Panc1 (cell line): ENCODE results near the gene GCSAML. TPM values are rescaled to one million over a fixed set of nuclear protein-coding genes. Genes with fewer than 3 reads are reported as not detected.

Source experiments
- ATAC-seq: fragments of 200-7000 bp; cut with Tn5 transposase; 2 replicates; pipeline ENCODE4 v1.9.1; 2020; ENCODE audit warnings: mild to moderate bottlenecking, moderate library complexity
- BruUV-seq: library from RNA; stranded (reverse); fragments of 400-500 nt; replicated peaks from 2 replicates; lab custom pipeline; 2021; lab: Mats Ljungman, UMichigan
- CTCF ChIA-PET: fragments of 300-600 bp; sonication (Branson Sonifier 250); formaldehyde crosslinking; loops from one replicate; lab custom pipeline; 2022; ENCODE audit warnings: antibody characterized with exemption; lab: Charles Lee
- POLR2A ChIA-PET: fragments of 300-600 bp; sonication (Branson Sonifier 250); formaldehyde crosslinking; loops from one replicate; lab custom pipeline; 2022; ENCODE audit warnings: antibody characterized with exemption; lab: Charles Lee
- DNase-seq: peaks from one replicate; pipeline ENCODE4 v3.0.0-alpha.2; 2010; ENCODE audit warnings: low read depth, low spot score
- H3K27ac ChIP-seq: 2 replicates; pipeline ENCODE4 v1.5.1; 2011; ENCODE audit warnings: mild to moderate bottlenecking, low read length, inconsistent platforms
- H3K27me3 ChIP-seq: fragments of 200-500 bp; sonication (Bioruptor generic); 2 replicates; pipeline ENCODE4 v1.6.0; 2014; ENCODE audit warnings: low read length, inconsistent platforms; ENCODE audit not compliant: control insufficient read depth, insufficient read depth
- H3K36me3 ChIP-seq: fragments of 200-500 bp; sonication (Bioruptor generic); 2 replicates; pipeline ENCODE4 v1.5.1; 2014; ENCODE audit warnings: inconsistent platforms, mild to moderate bottlenecking, low read length, moderate library complexity; ENCODE audit not compliant: control insufficient read depth, insufficient read depth
- H3K4me1 ChIP-seq: 2 replicates; pipeline ENCODE4 v1.5.1; 2011; ENCODE audit warnings: inconsistent platforms, mild to moderate bottlenecking, low read length, moderate library complexity; ENCODE audit not compliant: control insufficient read depth, insufficient read depth
- H3K4me3 ChIP-seq, 2 experiments: 2 replicates each; pipeline ENCODE4 v1.5.1; 2011 to 2012; ENCODE audit warnings: low read depth in 2 of 2, low read length in 2 of 2, mild to moderate bottlenecking in 2 of 2, inconsistent platforms in 1 of 2, moderate library complexity in 1 of 2
- H3K9me3 ChIP-seq: fragments of 200-500 bp; sonication (Bioruptor generic); 2 replicates; pipeline ENCODE4 v1.5.1; 2014; ENCODE audit warnings: low read depth, mild to moderate bottlenecking, inconsistent platforms, low read length, moderate library complexity; ENCODE audit not compliant: control insufficient read depth, insufficient read depth
- POLR2AphosphoS5 ChIP-seq: IDR thresholded peaks from 2 replicates; pipeline ENCODE4 v1.6.1; 2012; ENCODE audit warnings: mild to moderate bottlenecking, low read depth, low read length, moderate library complexity
- SIN3A ChIP-seq: IDR thresholded peaks from 2 replicates; pipeline ENCODE4 v1.6.1; 2012; ENCODE audit warnings: low read depth, mild to moderate bottlenecking, low read length, moderate library complexity, borderline replicate concordance; ENCODE audit not compliant: insufficient read depth
- TCF7L2 ChIP-seq: IDR thresholded peaks from 2 replicates; pipeline ENCODE4 v1.6.1; 2011; ENCODE audit warnings: mild to moderate bottlenecking, low read depth, low read length, inconsistent platforms
- in situ Hi-C: cut with HindIII; loops from 2 replicates; pipeline ENCODE4 v1.10.0; 2016; ENCODE audit warnings: low sequenced_read_pairs, low pct_unique_long_range_greater_than_20kb
- intact Hi-C: fragments of 100-400 bp; cut with micrococcal nuclease; formaldehyde crosslinking; loops from one replicate; pipeline ENCODE4 v1.10.0; 2022; ENCODE audit not compliant: unreplicated experiment
- total RNA-seq: library from RNA; stranded (reverse); gene quantifications from one replicate; pipeline ENCODE4 v1.2.1, GENCODE V29; 2021; ENCODE audit not compliant: unreplicated experiment
- TF ChIP-seq, protein P1 (sequence below), 2 experiments: IDR thresholded peaks; 2 replicates each; pipeline ENCODE4 v1.6.1; 2011 to 2012; ENCODE audit warnings: low read depth in 2 of 2, control low read depth in 1 of 2, low read length in 1 of 2, mild to moderate bottlenecking in 1 of 2, moderate library complexity in 1 of 2; ENCODE audit not compliant: insufficient read depth in 1 of 2
- TF ChIP-seq, protein P2 (sequence below): fragments of 450-650 bp; IDR thresholded peaks from 2 replicates; pipeline ENCODE4 v1.5.1; 2017; ENCODE audit warnings: mild to moderate bottlenecking

GCSAML gene
- total RNA-seq, 1 experiment from 2014 or later, result not detected

DNA sequence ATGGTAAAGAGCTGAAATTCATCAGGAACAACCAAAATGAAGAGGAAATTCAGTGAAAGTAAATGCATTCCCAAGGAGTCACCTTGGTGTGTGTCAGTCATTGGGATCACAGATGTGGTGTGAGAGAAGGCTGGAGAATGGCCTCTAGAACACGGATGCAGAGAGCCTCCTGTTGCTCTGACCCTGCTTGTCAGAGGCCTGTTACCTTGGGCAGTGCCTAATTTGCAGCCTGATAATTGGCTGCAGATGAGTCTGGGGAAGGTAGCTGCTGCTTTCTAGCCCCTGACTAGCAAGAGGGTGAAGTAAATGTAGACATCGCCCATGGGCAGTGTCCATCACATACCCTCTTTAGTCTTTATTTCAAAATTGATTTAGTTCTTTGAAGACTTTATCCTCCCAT lies 3.3 kb downstream of the GCSAML start:
- ChIA-PET POLR2A (interaction anchor here (0.6 kb wide), 1 partner anchor 159 kb away, joined by 13 read pairs; no protein-coding TSS in a partner anchor), CTCF (no interaction called here)
- ATAC-seq (no peak), DNase-seq (no peak)
- no TSS peak for BruUV-seq
- in situ Hi-C loops, result no loop called here
- TF ChIP-seq SIN3A, result no peak
- no peaks in the 10 kb centered on the region for H3K36me3 ChIP-seq
- no peak overlapping the region for H3K27ac ChIP-seq
- H3K4me1 ChIP-seq, result no peaks in the 10 kb centered on the region
- H3K4me3 ChIP-seq, result no peak overlapping the region
- H3K9me3 ChIP-seq, result no peaks in the 10 kb centered on the region
- no peaks in the 10 kb centered on the region for H3K27me3 ChIP-seq
- intact Hi-C loops, result no loop called here

DNA sequence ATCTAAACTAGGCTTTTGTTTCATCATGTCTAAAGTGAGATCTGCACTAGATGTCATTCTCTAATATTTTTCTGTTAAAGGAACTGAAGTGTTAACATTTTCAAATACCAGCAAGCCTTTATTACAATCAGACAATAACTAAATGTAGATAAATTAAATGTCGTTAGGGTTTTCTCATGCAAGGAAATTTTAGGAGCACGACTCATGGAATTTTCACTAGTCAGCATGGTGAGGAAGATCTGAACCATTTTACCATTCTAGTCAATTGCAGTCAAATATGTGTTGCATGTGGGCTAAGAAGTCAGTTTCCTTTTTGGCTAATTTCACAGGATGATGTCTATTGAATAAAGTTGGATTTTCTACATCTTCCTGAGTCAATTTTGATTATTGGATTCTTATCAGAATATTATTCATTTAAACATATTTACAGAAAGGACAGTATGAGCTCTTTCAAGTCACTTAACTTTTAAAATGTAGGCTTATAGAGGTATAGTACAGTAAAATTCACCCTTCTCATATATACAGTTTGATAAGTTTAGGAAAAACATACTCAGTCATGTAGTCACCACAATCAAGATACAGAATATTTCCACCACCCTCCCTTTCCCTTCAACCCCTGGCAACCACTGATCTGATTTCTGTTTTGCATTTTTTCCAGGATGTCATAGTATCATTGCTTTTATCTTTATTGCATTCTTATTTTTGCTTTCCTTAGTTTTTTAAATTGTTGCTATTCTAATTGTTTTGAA lies 9.2 kb downstream of the GCSAML start:
- H3K27ac ChIP-seq, result no peak overlapping the region
- no peaks in the 10 kb centered on the region for H3K36me3 ChIP-seq
- TF ChIP-seq, protein P1, sequence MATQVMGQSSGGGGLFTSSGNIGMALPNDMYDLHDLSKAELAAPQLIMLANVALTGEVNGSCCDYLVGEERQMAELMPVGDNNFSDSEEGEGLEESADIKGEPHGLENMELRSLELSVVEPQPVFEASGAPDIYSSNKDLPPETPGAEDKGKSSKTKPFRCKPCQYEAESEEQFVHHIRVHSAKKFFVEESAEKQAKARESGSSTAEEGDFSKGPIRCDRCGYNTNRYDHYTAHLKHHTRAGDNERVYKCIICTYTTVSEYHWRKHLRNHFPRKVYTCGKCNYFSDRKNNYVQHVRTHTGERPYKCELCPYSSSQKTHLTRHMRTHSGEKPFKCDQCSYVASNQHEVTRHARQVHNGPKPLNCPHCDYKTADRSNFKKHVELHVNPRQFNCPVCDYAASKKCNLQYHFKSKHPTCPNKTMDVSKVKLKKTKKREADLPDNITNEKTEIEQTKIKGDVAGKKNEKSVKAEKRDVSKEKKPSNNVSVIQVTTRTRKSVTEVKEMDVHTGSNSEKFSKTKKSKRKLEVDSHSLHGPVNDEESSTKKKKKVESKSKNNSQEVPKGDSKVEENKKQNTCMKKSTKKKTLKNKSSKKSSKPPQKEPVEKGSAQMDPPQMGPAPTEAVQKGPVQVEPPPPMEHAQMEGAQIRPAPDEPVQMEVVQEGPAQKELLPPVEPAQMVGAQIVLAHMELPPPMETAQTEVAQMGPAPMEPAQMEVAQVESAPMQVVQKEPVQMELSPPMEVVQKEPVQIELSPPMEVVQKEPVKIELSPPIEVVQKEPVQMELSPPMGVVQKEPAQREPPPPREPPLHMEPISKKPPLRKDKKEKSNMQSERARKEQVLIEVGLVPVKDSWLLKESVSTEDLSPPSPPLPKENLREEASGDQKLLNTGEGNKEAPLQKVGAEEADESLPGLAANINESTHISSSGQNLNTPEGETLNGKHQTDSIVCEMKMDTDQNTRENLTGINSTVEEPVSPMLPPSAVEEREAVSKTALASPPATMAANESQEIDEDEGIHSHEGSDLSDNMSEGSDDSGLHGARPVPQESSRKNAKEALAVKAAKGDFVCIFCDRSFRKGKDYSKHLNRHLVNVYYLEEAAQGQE (IDR thresholded peaks at IDR 0.05; ENCODE audit: insufficient read depth in 1 of 2, low read depth in 2 of 2, low read length in 1 of 2), result no peak
- TF ChIP-seq, protein P2, sequence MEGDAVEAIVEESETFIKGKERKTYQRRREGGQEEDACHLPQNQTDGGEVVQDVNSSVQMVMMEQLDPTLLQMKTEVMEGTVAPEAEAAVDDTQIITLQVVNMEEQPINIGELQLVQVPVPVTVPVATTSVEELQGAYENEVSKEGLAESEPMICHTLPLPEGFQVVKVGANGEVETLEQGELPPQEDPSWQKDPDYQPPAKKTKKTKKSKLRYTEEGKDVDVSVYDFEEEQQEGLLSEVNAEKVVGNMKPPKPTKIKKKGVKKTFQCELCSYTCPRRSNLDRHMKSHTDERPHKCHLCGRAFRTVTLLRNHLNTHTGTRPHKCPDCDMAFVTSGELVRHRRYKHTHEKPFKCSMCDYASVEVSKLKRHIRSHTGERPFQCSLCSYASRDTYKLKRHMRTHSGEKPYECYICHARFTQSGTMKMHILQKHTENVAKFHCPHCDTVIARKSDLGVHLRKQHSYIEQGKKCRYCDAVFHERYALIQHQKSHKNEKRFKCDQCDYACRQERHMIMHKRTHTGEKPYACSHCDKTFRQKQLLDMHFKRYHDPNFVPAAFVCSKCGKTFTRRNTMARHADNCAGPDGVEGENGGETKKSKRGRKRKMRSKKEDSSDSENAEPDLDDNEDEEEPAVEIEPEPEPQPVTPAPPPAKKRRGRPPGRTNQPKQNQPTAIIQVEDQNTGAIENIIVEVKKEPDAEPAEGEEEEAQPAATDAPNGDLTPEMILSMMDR, result no peak
- TF ChIP-seq TCF7L2, result no peak
- no peak for TF ChIP-seq SIN3A
- no peak for TF ChIP-seq POLR2AphosphoS5
- in situ Hi-C loops (no loop called here), intact Hi-C loops (no loop called here)
- no peaks in the 10 kb centered on the region for H3K27me3 ChIP-seq
- H3K9me3 ChIP-seq, result no peaks in the 10 kb centered on the region
- POLR2A ChIA-PET, result no interaction called here
- CTCF ChIA-PET, result no interaction called here
- BruUV-seq, result no TSS peak
- DNase-seq (no peak), ATAC-seq (no peak)
- H3K4me3 ChIP-seq, result no peak overlapping the region
- no peaks in the 10 kb centered on the region for H3K4me1 ChIP-seq

DNA sequence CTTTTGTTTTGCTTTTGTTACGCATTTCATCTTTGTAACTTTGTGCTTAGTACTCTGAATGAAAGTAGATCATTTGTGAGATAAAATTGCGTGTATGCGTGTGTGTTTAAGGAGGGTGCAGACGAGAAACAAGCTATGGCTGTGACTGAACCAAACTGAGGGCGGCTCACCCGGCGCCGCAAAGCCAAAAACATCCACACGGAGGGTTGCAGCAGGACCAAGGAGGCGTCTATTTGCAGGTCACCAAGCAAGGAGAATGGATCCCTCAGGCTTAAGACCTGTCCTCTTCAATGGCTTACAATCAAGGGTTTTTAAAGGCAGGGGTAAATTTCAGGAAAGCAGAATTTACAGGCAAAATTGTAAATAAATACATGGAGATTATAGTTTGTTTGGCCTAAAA lies 12.8 kb downstream of the GCSAML start:
- DNase-seq (no peak), ATAC-seq (no peak)
- Histone ChIP-seq H3K27ac (no peak overlapping the region), H3K27me3 (no peaks in the 10 kb centered on the region), H3K4me1 (no peaks in the 10 kb centered on the region), H3K36me3 (no peaks in the 10 kb centered on the region), H3K4me3 (no peak overlapping the region), H3K9me3 (no peaks in the 10 kb centered on the region)
- POLR2A ChIA-PET, result no interaction called here
- in situ Hi-C loops (no loop called here), intact Hi-C loops (no loop called here)
- BruUV-seq, result no TSS peak
- TF ChIP-seq SIN3A (no peak), POLR2AphosphoS5 (no peak), TCF7L2 (no peak)
- TF ChIP-seq, protein P1 (IDR thresholded peaks at IDR 0.05; ENCODE audit: insufficient read depth in 1 of 2, low read depth in 2 of 2, low read length in 1 of 2), result no peak
- TF ChIP-seq, protein P2, result no peak
- CTCF ChIA-PET, result no interaction called here
